Muscle layer of duodenum (tissue), 2 donors: ENCODE results near the gene NRL.
A peak's percentile ranks its signal among the peaks of the same experiment; 100 is the strongest.

Experiments
- H3K27ac ChIP-seq: one replicate; pipeline ENCODE4 v1.7.0; 2013; ENCODE audit warnings: mild to moderate bottlenecking, low read length
- H3K27me3 ChIP-seq: one replicate; pipeline ENCODE4 v1.7.0; 2013; ENCODE audit warnings: low read depth, mild to moderate bottlenecking, control low read depth, low read length
- H3K36me3 ChIP-seq, 2 donors: one replicate each; pipeline ENCODE4 v1.7.0; 2013; ENCODE audit warnings: low read length in 2 of 2, control low read depth in 1 of 2, mild to moderate bottlenecking in 1 of 2; ENCODE audit not compliant: insufficient read depth in 2 of 2, control insufficient read depth in 1 of 2
- H3K4me1 ChIP-seq, 2 donors: one replicate each; pipeline ENCODE4 v1.7.0; 2013; ENCODE audit warnings: low read length in 2 of 2, mild to moderate bottlenecking in 2 of 2, control low read depth in 1 of 2, moderate library complexity in 1 of 2; ENCODE audit not compliant: insufficient read depth in 2 of 2, control insufficient read depth in 1 of 2
- H3K4me3 ChIP-seq, 2 donors: one replicate each; pipeline ENCODE4 v1.7.0; 2013; ENCODE audit warnings: low read length in 2 of 2, low read depth in 1 of 2, mild to moderate bottlenecking in 1 of 2
- H3K9me3 ChIP-seq, 2 donors: one replicate each; pipeline ENCODE4 v1.7.0; 2013; ENCODE audit warnings: low read length in 2 of 2, control low read depth in 1 of 2, mild to moderate bottlenecking in 1 of 2; ENCODE audit not compliant: control insufficient read depth in 1 of 2
- donor health status: healthy.

Gene NRL

DNA sequence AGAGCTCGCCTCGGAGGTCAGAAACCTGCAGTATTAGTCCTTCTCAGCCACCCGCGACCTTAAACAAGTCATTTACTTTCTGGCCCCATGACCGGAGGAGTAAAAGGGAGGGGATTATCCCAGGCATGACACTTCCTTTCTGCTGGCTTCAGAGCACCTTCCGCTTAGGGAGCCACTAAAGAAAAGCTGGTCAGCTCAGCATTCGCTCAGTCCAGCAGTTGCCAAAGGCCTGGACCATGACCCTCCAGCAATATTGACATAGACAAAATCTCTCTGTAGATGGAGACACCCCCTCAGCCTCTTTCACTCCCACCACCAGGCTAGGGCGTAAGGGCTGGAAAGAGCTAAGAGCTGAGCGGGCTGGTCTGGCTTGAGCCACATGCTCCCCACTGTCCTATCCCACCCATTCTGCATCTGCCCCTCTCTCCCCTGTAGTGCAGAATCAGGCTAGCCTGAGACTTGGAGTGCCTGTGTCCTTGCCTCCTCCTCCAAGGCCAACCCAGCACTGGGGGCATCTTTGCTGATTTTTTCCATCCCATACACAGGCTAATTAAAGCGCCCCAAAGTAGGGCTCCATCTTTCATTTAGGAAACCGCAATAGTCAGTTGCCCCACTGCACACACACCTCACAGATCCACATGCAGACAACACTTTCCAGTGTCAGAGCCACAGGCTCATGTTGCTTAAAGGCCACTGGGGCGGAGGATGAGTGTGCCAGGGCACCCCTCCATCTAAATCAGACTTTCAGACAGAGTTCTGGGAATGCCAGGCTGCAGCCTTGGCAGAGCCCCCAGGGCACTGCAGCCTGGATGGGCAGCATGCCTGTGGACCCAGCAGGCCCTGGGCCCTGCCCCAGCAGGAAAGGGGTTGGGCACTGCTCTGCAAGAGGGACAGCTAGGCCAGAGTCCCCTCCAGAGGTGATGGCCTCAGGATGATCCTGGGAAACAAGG, 47.3 kb downstream of the NRL start:
- Histone ChIP-seq H3K27ac (no peak overlapping the region), H3K36me3 (no peaks in the 10 kb centered on the region), H3K27me3 (no peaks in the 10 kb centered on the region), H3K4me1 (peaks cover 0 to 7% of the 10 kb centered on the region in 2 donors), H3K4me3 (no peak overlapping the region), H3K9me3 (no peaks in the 10 kb centered on the region)

GRCh38 chr14:24066496-24067132, 48.1 kb downstream of the NRL start:
- Histone ChIP-seq H3K36me3 (no peaks in the 10 kb centered on the region), H3K4me1 (peaks cover 0 to 3% of the 10 kb centered on the region in 2 donors), H3K27me3 (no peaks in the 10 kb centered on the region), H3K27ac (no peak overlapping the region), H3K9me3 (no peaks in the 10 kb centered on the region), H3K4me3 (no peak overlapping the region)

DNA sequence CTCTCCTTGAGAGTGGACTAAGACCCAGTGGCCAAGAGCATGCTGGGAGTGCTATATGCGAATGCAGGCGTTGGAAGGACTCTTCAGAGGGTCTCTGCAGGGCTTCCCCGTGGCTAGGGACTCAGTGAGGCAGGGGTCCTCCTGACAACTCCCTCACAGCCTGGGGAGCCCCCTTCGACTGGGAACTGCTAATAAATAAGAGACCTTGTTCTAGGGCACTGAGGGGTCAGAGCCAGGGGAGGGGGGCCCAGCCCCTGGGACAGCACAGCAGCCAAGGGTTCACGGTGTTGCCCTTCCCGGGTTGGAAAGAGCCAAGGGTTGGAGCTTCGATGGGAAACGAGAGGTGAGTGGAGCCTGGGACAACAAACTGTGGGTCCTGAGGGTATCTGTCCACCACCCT, 49.3 kb downstream of the NRL start:
- Histone ChIP-seq H3K4me1 (no peaks in the 10 kb centered on the region), H3K27me3 (no peaks in the 10 kb centered on the region), H3K9me3 (no peaks in the 10 kb centered on the region), H3K27ac (no peak overlapping the region), H3K36me3 (no peaks in the 10 kb centered on the region), H3K4me3 (no peak overlapping the region)

DNA sequence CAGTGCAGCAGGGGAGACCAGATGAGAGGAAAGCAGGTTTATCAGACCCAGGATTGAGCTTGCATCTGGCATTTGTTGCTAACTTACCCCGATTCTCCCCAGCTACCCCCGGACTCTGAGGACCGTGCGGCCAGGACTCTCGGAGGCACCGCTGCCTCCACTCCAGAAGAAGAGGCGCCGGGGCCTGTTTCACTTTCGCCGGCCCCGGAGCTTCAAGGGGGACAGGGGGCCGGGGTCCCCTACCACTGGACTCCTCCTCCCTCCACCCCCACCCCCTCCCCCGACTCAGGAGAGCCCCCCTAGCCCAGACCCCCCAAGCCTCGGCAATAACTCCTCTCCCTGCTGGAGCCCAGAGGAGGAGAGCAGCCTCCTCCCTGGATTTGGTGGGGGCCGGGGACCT, 49.9 kb downstream of the NRL start:
- Histone ChIP-seq H3K36me3 (no peaks in the 10 kb centered on the region), H3K4me1 (no peaks in the 10 kb centered on the region), H3K9me3 (no peaks in the 10 kb centered on the region), H3K27ac (no peak overlapping the region), H3K27me3 (no peaks in the 10 kb centered on the region), H3K4me3 (no peak overlapping the region)

DNA sequence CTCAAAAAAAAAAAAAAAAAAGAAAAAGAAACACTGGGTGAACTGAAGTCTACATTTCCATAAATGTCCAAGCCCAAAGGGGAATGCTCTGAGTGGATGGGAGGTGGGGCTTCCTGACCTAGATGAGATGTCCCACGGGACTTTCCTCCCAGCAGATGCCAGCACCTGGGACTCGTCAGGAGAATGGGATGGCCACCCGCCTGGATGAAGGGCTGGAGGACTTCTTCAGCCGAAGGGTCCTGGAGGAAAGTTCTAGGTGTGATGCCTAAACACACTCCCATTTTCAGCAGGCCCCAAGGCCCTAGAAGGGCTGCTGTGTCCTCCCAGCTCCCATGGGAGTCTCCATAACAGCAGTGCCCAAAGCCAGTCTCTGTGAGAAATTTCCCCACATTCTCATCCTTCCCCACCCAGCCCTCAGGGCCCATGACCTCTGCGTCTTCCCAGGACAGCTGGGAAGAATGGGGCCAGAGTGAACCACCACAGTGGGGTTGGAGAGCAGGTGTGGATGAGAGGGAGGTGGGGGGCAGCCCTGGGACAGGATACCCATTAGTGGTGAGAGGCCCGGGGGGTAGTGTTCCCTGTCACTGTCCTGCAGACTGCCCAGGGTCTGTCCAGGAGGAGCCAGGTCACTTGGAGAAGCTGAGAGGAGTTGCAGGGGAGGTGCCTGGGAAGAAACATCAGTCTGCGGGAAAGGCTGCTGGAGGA, 50.5 kb downstream of the NRL start:
- Histone ChIP-seq H3K4me1 (no peaks in the 10 kb centered on the region), H3K27me3 (no peaks in the 10 kb centered on the region), H3K27ac (no peak overlapping the region), H3K9me3 (no peaks in the 10 kb centered on the region), H3K4me3 (no peak overlapping the region), H3K36me3 (no peaks in the 10 kb centered on the region)

GRCh38 chr14:24063263-24063836, 51.4 kb downstream of the NRL start:
- H3K27me3 ChIP-seq: no peaks in the 10 kb centered on the region
- no peak overlapping the region for H3K27ac ChIP-seq
- H3K9me3 ChIP-seq: no peaks in the 10 kb centered on the region
- no peaks in the 10 kb centered on the region for H3K4me1 ChIP-seq
- no peak overlapping the region for H3K4me3 ChIP-seq
- H3K36me3 ChIP-seq: no peaks in the 10 kb centered on the region

GRCh38 chr14:24062216-24062980, 52.4 kb downstream of the NRL start:
- Histone ChIP-seq H3K4me3 (no peak overlapping the region), H3K36me3 (no peaks in the 10 kb centered on the region), H3K27ac (peak overlapping the region; percentile 10), H3K9me3 (no peaks in the 10 kb centered on the region), H3K27me3 (no peaks in the 10 kb centered on the region), H3K4me1 (no peaks in the 10 kb centered on the region)

DNA sequence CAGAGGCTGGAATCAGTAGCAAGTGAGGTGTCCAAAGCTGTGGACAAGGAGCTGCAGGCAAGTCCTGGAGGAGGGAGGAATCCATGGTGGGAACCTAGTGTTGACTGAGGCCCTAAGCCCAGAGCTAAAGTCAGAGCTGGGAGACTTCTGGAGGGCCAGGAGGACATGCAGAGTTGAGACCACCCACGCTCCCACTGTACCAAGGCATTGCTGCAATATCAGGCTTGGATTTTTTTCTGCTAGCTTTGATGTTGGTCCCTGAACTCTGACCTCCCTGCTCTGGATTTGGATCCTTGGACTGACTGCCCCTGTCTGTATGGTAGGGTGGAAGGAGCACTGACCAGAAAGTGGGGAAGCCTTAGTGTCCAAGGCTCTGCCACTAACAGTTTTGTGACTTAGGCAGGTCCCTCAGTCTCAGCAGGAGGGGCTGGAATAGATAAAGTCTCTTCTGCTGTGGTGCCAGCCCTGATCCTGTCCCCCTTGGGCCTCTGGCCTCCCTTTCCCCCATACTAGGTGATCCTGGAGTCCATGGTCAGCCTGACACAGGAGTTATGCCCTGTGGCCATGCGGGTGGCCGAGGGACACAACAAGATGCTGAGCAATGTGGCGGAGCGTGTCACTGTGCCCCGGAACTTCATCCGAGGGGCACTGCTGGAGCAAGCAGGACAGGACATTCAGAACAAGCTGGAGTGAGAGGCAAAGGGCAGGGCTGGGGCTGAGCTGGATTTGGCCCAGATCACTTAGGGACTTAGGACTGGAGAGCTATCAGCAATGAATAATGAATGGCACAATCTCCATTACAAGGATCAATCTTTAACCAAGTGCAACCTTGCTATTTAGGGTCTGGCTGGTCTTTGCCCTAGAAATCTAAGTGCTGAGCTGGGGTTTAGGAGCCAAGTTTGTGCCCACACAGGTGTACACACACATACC, 53.5 kb downstream of the NRL start:
- no peaks in the 10 kb centered on the region for H3K36me3 ChIP-seq
- H3K27ac ChIP-seq: peak overlapping the region; percentile 10
- no peaks in the 10 kb centered on the region for H3K27me3 ChIP-seq

GRCh38 chr14:24060443-24060842, 54.3 kb downstream of the NRL start:
- Histone ChIP-seq H3K36me3 (no peaks in the 10 kb centered on the region), H3K27me3 (no peaks in the 10 kb centered on the region), H3K4me3 (no peak overlapping the region), H3K27ac (no peak overlapping the region), H3K9me3 (no peaks in the 10 kb centered on the region), H3K4me1 (no peaks in the 10 kb centered on the region)

More for the DNA sequence above, 53.5 kb downstream of the NRL start:
- no peaks in the 10 kb centered on the region for H3K4me1 ChIP-seq
- H3K4me3 ChIP-seq: no peak overlapping the region
- no peaks in the 10 kb centered on the region for H3K9me3 ChIP-seq

DNA sequence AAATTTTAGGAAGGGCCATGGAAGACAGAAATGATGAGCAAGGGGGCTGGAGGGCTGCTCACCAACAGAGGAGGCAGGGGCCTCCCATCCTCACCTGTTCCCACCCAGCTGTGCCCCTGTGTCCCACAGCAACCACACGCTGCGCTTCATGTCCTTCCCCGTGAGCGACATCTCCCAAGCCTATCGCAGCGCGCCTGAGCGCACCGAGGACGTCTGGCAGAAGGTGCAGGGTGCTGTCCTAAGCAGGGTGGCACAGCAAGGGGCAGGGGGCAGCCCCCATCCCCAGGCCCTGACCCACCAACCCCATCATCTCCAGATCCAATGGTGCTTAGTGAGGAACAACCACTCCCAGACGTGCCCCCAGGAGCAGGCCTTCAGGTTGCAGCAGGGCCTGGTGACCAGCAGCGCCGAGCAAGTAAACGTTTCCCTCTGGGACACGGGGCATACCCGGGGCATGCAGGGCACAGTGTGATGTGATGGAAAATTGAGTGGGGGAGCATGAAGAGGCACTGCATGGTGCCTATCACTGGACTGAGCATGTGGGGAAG, 54.8 kb downstream of the NRL start:
- no peak overlapping the region for H3K27ac ChIP-seq
- H3K27me3 ChIP-seq: no peaks in the 10 kb centered on the region
- H3K4me3 ChIP-seq: no peak overlapping the region
- no peaks in the 10 kb centered on the region for H3K4me1 ChIP-seq
- no peaks in the 10 kb centered on the region for H3K36me3 ChIP-seq
- H3K9me3 ChIP-seq: no peaks in the 10 kb centered on the region
